HG02798 (cell line): ENCODE measurements around the gene GIT1.

Source experiments
- ATAC-seq: cut with Tn5 transposase; IDR thresholded peaks from one replicate; pipeline ENCODE4 v1.9.1; 2021; ENCODE audit warnings: mild to moderate bottlenecking; ENCODE audit not compliant: unreplicated experiment, poor library complexity

Gene GIT1

DNA sequence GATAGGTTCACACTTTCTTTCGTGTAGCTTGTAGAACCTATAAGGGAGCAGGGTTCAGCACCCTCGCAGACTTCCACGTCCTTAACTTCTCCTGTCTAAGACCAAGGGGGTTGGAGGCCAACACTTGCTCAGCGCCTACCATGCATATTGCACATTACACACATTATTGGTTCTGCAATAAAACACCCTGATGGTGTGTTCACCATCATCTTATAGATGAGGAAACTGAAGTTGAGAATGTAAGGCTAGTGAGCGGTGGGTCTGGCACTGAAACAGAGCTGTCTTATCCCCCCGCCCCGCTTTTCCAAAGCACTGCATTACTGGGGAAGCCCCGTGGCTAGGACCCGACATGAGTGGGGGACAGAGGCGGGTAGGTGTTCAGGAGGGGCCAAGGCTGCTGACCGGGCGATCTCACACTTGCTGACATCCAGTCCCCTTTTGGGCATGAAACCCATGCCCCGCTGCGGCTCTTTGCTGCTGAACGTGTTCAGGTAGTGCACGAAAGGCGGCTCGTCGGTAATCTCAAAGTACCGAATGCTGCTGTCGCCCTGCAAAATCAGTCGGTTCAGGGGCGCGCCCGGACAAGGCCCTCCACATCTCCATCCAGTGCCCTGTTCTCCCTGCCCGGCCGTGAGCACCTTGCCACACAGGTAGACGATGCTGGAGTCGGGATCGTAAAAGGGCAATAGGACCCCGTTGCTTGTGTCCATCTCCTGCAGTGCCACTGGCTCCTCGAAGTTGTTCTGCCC lies 27.0 kb upstream of the GIT1 start:
- no peak for ATAC-seq

DNA sequence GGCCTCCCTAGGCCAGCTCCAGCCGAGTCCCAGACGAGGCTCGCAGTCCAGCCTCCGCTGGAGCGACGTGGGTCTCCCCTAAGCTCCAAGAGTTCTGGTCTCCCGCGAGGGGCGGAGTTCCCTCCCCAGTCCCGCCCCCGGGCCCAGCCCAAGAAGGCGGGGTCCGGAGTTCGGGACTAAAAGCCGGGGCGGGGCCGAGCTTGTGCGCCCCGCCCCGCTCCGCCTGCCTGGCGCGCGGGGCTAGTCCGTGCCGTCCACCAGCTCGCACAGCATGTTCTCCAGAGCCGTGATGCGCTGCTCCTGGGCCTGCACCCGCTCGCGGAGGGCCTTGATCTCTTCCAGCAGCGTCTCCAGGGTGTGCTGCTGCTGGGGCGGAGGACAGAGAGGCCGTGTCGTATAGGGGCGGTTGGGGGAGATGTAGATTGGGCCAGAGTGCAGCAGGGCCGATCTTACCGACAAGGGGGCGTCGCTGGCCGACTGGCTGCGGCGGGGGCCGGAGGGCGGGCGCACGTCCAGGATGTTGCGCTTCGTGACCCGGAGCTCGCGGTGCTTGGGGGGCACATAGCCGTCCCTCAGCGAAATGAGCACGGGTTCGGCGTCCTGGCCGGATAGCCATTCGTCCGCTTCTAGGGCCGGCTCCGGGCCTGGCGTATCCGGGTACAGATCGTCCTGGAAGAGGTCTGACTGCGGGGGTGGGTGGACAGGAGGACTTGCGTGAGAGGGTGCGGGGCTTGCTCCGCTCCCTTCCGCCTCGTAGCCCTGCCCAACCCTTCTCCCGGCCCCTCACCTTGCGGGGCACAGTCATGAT lies 26.2 kb upstream of the GIT1 start:
- peak; percentile 65 for ATAC-seq

DNA sequence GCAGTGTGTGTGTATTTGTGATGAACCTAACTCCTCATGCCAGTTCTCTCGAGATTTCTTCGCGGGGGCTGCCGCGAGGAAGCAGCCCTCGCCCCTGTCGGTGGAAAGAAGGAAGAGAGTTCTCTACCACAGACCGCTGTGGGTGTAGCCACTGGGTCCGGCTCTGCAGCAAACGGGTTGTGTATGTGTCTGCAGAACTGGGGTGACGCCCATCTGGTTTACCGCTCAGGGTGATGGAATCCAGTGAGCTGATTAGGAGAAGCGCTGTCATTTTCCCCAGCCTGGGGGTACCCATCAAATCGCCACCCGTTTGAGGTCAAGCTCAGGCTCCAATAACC lies 25.6 kb upstream of the GIT1 start:
- no peak for ATAC-seq

DNA sequence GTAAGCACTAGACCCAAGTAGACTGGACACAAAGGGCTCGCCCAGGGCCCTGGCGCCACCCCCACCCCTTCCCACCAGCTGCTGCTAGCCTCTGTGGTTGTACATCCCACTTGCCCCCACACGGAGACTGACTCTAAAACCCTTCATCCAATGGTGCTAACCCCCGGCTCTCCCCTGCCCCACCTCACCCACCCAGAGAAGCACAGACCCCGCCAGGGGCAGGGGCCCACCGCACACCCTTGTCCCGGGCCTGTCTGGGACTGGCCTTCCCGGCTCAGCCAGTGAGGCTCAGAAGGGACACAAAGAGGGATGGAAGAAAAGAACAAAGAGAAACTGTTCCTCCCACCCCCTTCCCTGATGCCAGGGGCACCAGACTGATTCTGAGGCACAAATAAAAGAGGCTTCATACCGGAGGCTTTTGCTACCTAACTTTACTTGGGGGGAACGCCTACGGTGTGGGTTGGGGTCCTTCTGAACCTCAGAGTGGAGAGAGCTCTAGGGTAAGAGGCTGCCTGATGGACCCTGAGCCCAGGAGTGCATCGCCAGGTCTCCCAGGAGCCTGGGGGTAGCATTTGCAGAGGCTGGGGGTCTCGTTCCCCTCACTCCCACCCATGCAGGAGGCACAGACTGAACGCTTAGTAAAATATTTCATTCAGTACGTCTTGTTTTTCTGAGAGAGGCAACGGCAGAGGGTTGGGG lies 25.1 kb upstream of the GIT1 start:
- no peak for ATAC-seq

DNA sequence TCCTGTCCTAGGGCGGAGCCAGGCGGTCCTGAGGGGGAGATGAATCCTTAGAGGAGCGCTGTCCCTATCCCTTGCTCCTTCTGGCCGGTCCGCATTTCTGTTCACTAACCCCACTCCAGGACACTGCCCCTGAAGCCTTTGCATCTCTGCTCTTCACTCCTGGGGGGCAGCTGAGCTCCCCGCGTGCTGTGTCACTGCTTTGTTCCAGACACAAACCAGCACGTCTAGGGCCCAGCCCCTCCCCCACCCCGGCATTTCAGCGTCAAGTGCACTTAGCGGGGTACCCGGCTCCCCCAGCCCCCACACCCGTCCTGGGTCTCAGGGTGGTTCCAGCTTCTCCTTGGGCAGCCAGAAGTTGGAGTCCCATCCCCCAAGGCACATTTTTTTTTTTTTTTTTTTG lies 24.4 kb upstream of the GIT1 start:
- no peak for ATAC-seq

DNA sequence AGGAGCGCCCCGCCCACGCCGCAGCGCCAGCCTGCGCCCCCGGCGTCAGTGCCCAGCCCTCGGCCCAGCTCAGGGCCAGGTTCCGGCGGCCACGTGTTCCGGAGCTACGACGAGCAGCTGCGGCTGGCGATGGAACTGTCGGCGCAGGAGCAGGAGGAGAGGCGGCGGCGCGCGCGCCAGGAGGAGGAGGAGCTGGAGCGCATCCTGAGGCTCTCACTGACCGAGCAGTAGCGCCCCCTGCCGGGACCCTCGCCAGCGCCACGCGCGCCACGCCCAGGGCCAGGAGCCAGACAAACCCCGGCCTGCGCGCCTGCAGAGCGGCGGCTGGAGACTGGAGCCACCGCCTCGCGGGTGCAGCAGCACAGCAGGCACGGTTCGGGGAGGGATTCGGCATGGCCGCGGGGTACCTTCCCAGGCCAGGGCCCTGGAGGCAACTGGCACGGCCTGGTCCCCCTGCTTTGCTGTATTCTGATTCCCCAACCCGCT lies 23.9 kb upstream of the GIT1 start:
- ATAC-seq = peak; percentile 30

DNA sequence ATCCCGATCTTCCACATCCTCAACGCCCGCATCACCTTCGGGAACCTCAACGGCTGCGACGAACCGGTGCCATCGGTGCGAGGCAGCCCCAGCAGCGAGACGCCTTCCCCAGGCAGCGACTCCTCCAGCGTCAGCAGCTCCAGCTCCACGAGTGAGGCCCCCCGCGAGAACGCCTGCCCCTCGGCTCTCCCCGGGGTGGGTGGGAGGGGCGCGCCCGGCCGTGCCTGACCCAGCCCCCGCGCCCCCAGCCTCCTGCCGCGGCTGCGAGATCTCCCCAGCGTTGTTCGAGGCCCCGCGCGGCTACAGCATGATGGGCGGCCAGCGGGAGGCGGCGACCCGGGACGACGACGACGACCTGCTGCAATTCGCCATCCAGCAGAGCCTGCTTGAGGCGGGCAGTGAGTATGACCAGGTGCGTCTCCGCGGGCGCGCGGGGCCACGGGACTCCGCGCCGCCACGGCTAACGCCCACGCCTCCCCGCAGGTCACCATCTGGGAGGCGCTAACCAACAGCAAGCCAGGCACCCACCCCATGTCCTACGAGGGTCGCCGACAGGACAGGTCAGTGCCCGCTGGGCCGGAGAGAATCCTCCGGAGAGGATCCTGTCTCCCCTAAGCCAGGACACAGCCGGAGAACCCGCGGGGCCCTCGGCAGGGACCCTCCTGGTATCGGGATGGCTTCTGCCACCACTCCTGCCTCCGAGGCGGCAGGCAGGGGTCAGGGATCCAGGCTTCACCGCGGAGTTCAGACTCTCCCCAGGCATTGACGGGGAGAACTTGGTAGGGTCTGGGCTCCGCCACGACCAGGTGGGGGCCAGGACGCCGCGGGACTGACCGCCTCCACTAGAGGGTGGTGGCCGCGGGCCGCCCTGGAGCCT lies 23.2 kb upstream of the GIT1 start:
- no peak for ATAC-seq

DNA sequence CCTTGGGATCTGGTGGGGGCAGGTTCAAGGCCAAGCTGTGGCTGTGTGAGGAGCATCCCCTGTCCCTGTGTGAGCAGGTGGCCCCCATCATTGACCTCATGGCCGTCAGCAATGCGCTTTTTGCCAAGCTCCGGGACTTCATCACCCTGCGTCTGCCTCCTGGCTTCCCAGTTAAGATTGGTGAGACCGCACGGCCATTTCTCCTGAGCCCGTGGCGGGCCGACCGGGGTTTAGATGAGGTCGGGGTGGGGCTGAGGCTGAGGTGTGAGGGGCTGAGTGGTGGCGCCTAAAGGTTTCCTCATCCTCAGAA lies 22.6 kb upstream of the GIT1 start:
- no peak for ATAC-seq

DNA sequence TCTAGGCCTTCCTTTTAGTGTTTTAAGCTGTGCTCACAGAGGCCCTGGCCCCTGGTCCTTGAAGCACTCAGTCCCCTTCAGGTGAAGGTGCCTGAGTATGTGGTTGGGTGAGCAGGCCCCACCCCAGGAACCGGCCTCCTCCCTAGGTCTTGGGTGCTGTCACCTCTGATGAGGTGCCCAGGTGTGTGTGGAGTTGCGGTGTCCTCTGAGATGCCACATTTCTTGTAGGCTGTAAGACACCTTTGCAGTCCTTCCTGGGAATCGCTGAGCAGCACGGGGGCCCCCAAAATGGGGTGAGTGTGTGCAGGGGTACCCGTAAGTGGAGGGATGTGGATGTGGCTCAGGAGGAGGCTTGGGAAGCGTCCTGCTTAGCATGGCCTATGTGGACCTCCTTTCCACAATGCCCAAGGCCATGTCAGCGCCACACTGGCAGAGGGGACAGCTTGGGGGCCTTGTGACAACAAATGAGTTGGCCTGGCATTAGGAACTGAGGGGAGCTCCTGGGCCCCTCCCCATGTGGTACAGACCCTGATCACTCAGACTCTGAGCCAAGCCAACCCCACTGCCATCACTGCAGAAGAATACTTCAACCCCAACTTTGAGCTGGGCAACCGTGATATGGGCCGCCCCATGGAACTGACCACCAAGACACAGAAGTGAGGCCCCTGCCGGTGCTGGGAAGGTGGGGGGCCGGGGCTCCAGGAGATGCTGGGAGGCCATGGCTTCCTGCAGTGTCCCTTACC lies 22.1 kb upstream of the GIT1 start:
- ATAC-seq = no peak

DNA sequence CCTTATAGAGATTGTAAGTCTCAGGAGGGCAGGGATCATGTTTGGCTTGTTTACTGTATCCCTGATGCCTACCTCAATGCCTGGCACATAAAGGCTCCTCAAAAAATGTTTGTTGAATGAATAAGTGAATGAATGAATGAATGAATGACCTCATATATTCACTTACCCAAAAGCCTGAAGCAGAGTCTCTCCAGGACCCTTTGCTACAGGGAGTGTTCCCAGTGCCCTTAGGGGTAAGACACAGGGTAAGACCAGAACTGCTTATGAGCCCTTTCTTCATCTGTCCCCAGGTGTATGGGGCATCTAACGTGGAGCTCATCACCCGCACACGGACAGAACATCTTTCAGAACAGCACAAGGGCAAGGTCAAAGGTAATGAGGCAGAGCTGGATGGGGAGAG lies 20.9 kb upstream of the GIT1 start:
- ATAC-seq = no peak

DNA sequence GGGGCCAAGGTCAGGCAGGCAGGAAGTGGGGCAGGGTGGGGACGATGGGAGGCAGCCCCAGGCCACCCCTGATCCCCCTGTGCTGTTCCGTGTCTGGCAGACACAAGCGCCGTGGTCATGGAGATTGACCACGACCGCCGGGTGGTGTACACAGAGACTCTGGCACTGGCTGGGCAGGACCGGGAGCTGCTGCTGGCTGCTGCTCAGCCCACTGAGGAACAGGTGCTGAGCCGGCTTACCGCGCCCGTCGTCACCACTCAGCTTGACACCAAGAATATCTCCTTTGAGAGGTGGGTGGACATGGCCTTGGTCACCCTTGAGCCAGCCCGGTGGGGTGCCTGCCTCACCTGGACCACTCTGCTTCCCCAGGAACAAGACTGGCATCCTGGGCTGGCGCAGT lies 19.5 kb upstream of the GIT1 start:
- ATAC-seq = no peak

DNA sequence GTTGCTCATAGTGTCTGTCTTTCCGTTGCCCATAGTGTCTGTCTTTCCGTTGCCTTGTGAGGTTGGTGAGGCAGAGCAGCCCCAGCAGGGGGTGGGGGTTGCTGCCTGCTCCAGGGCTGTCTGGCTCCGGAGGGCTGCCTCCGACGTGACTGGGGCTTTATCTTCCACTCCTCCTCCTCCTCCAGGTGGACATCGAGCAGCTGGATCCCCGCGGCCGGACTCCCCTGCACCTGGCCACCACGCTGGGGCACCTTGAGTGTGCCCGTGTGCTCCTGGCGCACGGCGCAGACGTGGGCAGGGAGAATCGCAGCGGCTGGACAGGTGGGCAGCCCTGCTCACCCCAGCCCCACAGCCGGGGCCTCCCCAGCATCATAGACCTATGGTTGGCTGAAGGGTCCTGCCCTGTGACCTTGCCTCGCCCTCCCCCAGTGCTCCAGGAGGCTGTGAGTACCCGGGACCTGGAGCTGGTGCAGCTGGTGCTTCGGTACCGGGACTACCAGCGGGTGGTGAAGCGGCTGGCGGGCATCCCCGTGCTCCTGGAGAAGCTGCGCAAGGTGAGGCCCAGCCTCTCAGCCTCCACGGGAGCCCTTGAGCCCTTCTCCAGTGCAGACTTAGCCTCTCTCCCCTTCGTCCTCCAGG lies 18.2 kb upstream of the GIT1 start:
- ATAC-seq = no peak

DNA sequence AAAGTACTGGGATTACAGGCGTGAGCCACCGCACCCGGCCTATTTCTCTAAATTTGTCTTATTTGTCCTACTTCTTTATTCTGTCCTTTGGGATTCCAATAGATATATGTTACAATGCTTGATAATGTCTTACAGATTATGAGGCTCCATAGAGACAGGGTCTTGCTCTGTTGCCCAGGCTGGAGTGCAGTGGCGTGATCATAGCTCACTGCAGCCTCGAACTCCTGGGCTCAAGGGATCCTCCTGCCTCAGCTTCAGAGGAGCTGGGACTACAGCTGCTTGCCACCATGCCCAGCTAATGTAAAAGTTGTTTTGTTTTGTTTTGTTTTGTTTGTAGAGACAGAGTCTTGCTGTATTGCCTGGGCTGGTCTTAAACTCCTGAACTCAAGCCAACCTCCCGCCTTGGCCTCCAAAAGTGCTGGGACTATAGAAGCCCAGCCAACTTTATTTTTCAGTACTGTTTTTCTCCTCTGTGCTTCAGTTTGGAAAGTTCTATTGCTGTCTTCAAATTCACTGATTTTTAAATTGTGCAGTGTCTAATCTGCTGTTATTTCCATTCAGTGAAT lies 13.7 kb upstream of the GIT1 start:
- no peak for ATAC-seq

DNA sequence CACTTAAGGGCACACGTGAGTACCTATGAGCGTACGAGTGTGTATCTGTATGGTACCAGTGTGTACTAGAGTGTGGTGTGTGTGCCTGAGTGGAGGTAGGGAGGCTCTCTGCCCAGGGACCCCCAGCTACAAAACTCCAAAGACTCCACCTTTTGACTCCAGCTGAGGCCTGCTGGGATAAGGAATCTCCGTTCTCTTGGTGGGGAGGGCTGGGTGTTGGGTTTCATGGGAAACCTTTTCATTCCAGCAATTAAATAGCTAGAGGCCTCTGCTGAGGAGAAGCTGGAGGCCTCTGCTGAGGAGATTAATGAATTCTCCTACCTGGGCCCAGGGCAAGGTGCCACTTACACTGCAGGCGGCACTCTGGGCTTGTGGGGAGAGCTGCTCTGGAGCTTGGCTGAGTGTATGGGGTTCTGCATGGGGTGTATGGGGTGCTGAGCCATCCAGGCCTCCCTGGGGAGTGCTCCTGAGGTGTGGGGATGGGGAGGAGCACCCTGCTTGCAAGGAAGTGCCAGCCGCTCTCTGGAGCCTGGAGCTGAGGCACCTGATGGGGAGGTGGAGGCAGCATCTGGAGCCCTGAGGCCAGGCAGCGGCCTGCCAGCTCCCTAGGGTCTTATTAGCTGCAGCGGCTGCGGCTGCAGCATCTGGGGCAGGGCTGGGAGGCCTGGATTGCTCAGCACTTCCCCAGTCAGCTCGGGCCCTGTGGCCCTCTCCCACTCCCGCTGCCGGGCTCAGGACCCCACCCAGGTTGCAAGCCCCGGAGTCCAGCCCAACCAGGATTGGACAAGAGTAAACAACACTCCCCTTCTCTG lies 8.1 kb upstream of the GIT1 start:
- no peak for ATAC-seq

DNA sequence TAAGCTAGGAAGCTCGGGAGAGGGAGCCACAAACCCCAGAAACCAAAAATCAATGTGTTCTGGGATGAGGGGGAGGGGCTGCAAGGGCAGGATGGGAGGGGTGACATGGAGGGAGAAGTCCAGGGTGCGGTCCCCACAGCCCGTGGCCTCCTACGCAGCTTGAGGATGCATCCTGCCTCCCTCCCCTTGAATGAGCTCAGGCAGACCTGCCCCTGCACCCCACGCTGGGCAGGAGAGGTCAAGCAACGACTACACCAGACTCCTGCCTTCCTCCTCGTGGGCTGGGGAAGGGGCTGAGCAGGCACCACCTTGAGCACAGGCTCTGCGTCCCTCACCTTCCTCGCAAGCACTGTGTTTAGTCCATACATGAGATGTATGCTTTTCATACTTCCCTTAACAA lies 7.4 kb upstream of the GIT1 start:
- ATAC-seq = no peak

DNA sequence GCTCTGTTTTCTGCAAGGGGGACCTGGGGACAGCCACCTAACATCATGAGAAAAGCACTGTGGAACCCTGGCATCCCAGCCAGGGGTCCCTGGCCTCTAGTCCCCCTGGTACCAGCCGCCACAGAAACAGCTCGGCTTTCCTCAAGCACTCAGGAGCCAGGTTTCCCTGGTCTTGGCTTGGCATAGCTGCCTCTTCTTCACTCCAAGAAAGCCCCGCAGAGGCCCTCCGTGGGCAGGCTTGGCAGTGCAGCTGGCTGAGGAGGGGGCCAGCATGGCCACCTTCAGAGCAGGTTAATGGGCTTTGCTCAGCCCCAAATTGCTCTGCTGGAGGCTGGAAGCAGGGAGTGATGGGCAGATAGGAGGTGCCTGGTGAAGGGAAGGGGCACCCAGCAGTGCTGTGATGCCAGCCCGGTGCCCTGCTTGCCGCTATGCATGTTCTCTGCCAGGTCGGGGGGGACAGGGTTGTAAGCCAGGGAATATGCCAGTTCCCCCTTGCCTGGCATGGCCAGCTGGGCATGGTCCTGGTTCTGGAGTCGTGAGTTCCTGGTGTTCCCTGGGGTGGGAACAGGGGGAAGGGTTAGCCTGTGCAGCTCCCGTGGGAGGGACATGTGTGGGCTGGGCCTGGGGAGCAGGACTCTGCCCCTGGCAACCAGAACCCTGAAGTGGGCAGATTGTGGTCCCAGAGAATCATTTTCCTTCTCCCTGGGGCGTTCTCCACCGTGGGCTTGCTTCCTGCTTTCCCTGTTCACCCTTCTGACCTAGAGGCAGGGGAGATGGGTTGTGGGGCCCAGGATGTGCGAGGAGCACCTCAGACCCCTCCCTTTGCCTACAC lies 6.7 kb upstream of the GIT1 start:
- ATAC-seq = no peak
